HG02870 (cell line): ENCODE data around the gene PATJ.
"Not testable (repeated sequence)": the region's sequence is repeated elsewhere in the genome, so short reads cannot be mapped to it uniquely, and the experiment has no call there.

Experiments
- ATAC-seq: cut with Tn5 transposase; IDR thresholded peaks from one replicate; pipeline ENCODE4 v1.9.1; 2021; ENCODE audit warnings: mild to moderate bottlenecking, moderate library complexity; ENCODE audit not compliant: unreplicated experiment

The PATJ gene

GRCh38 chr1:61746813-61747212, 4.5 kb downstream of the PATJ start:
- ATAC-seq = no peak

GRCh38 chr1:61748566-61748965, 6.3 kb downstream of the PATJ start:
- no peak for ATAC-seq

- no peak for ATAC-seq
Observed at GRCh38 chr1:61749574-61749973, 7.3 kb downstream of the PATJ start.

GRCh38 chr1:61752921-61753389, 10.7 kb downstream of the PATJ start:
- no peak for ATAC-seq

GRCh38 chr1:61753998-61754508, 11.8 kb downstream of the PATJ start:
- ATAC-seq = no peak

- no peak for ATAC-seq
Observed at GRCh38 chr1:61754545-61754944, 12.3 kb downstream of the PATJ start.

GRCh38 chr1:61756773-61757172, 14.5 kb downstream of the PATJ start:
- no peak for ATAC-seq

GRCh38 chr1:61757950-61758349, 15.7 kb downstream of the PATJ start:
- ATAC-seq = no peak

- no peak for ATAC-seq
Observed at GRCh38 chr1:61770131-61770530, 27.9 kb downstream of the PATJ start.

- no peak for ATAC-seq
Observed at GRCh38 chr1:61776091-61776490, 33.8 kb downstream of the PATJ start.

- no peak for ATAC-seq
Observed at GRCh38 chr1:61779231-61779630, 37.0 kb downstream of the PATJ start.

- ATAC-seq = no peak
Observed at GRCh38 chr1:61781151-61781550, 38.9 kb downstream of the PATJ start.

- ATAC-seq = no peak
Observed at GRCh38 chr1:61782771-61783170, 40.5 kb downstream of the PATJ start.

GRCh38 chr1:61784726-61785125, 42.4 kb downstream of the PATJ start:
- no peak for ATAC-seq

- no peak for ATAC-seq
Observed at GRCh38 chr1:61790837-61791236, 48.6 kb downstream of the PATJ start.

GRCh38 chr1:61797045-61797755, 54.9 kb downstream of the PATJ start:
- ATAC-seq = no peak

GRCh38 chr1:61801047-61801446, 58.8 kb downstream of the PATJ start:
- not testable (repeated sequence) for ATAC-seq

GRCh38 chr1:61807606-61808140, 65.4 kb downstream of the PATJ start:
- ATAC-seq = no peak

- ATAC-seq = no peak
Observed at GRCh38 chr1:61808321-61808720, 66.0 kb downstream of the PATJ start.

- no peak for ATAC-seq
Observed at GRCh38 chr1:61808968-61809367, 66.7 kb downstream of the PATJ start.

GRCh38 chr1:61812916-61813315, 70.6 kb downstream of the PATJ start:
- ATAC-seq = no peak

GRCh38 chr1:61816191-61816590, 73.9 kb downstream of the PATJ start:
- ATAC-seq = no peak

GRCh38 chr1:61818992-61819391, 76.7 kb downstream of the PATJ start:
- no peak for ATAC-seq
